SK-N-SH treated with all-trans-retinoic acid at 6 μM for 48 hours (cell line): ENCODE data around the gene MYRF.

Experiments used
- ATAC-seq: fragments of 200-7000 bp; cut with Tn5 transposase; 3 replicates; pipeline ENCODE4 v1.9.1; 2020; ENCODE audit warnings: mild to moderate bottlenecking, moderate library complexity
- CSDC2 ChIP-seq: fragments of 250-450 bp; sonication (Bioruptor Pico); IDR thresholded peaks from 2 replicates; pipeline ENCODE4 v1.5.0; 2020; ENCODE audit warnings: mild to moderate bottlenecking, moderate library complexity
- GLIS3 ChIP-seq: fragments of 250-450 bp; sonication (Bioruptor Pico); IDR thresholded peaks from 2 replicates; pipeline ENCODE4 v1.5.0; 2020; ENCODE audit warnings: mild to moderate bottlenecking, moderate library complexity
- ISL1 ChIP-seq: fragments of 250-450 bp; sonication (Bioruptor Pico); IDR thresholded peaks from 2 replicates; pipeline ENCODE4 v2.1.2; 2022; ENCODE audit warnings: mild to moderate bottlenecking, moderate library complexity
- PPARA ChIP-seq: fragments of 250-450 bp; sonication (Bioruptor Pico); IDR thresholded peaks from 2 replicates; pipeline ENCODE4 v1.5.0; 2020; ENCODE audit warnings: mild to moderate bottlenecking, borderline replicate concordance
- SNAI2 ChIP-seq: fragments of 250-450 bp; sonication (Bioruptor Pico); IDR thresholded peaks from 2 replicates; pipeline ENCODE4 v1.5.0; 2020; ENCODE audit warnings: mild to moderate bottlenecking, moderate library complexity
- ZFP3 ChIP-seq: fragments of 250-450 bp; sonication (Bioruptor Pico); IDR thresholded peaks from 2 replicates; pipeline ENCODE4 v1.5.0; 2020; ENCODE audit warnings: mild to moderate bottlenecking, moderate library complexity
- ZFP30 ChIP-seq: fragments of 450-650 bp; formaldehyde crosslinking; IDR thresholded peaks from 2 replicates; pipeline ENCODE4 v1.5.0; 2022; ENCODE audit warnings: mild to moderate bottlenecking, moderate library complexity
- ZNF8 ChIP-seq: fragments of 450-650 bp; formaldehyde crosslinking; IDR thresholded peaks from 2 replicates; pipeline ENCODE4 v1.5.0; 2020; ENCODE audit warnings: mild to moderate bottlenecking, moderate library complexity
- TF ChIP-seq, protein P1 (sequence below): fragments of 250-450 bp; sonication (Bioruptor Pico); IDR thresholded peaks from 2 replicates; pipeline ENCODE4 v1.5.0; 2020; ENCODE audit warnings: mild to moderate bottlenecking, moderate library complexity
- TF ChIP-seq, protein P2 (sequence below): fragments of 250-450 bp; sonication (Bioruptor Pico); IDR thresholded peaks from 2 replicates; pipeline ENCODE4 v1.8.0; 2021; ENCODE audit warnings: low read depth, mild to moderate bottlenecking, moderate library complexity, borderline replicate concordance
- TF ChIP-seq, protein P3 (sequence below): fragments of 250-450 bp; sonication (Bioruptor Pico); IDR thresholded peaks from 2 replicates; pipeline ENCODE4 v1.5.1; 2021; ENCODE audit warnings: mild to moderate bottlenecking, moderate library complexity

The MYRF gene

GRCh38 chr11:61777234-61778090, 25.0 kb downstream of the MYRF start (continued):
- TF ChIP-seq, protein P1, sequence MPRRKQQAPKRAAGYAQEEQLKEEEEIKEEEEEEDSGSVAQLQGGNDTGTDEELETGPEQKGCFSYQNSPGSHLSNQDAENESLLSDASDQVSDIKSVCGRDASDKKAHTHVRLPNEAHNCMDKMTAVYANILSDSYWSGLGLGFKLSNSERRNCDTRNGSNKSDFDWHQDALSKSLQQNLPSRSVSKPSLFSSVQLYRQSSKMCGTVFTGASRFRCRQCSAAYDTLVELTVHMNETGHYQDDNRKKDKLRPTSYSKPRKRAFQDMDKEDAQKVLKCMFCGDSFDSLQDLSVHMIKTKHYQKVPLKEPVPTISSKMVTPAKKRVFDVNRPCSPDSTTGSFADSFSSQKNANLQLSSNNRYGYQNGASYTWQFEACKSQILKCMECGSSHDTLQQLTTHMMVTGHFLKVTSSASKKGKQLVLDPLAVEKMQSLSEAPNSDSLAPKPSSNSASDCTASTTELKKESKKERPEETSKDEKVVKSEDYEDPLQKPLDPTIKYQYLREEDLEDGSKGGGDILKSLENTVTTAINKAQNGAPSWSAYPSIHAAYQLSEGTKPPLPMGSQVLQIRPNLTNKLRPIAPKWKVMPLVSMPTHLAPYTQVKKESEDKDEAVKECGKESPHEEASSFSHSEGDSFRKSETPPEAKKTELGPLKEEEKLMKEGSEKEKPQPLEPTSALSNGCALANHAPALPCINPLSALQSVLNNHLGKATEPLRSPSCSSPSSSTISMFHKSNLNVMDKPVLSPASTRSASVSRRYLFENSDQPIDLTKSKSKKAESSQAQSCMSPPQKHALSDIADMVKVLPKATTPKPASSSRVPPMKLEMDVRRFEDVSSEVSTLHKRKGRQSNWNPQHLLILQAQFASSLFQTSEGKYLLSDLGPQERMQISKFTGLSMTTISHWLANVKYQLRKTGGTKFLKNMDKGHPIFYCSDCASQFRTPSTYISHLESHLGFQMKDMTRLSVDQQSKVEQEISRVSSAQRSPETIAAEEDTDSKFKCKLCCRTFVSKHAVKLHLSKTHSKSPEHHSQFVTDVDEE (CRISPR knock-in tag): no peak
- TF ChIP-seq, protein P2, sequence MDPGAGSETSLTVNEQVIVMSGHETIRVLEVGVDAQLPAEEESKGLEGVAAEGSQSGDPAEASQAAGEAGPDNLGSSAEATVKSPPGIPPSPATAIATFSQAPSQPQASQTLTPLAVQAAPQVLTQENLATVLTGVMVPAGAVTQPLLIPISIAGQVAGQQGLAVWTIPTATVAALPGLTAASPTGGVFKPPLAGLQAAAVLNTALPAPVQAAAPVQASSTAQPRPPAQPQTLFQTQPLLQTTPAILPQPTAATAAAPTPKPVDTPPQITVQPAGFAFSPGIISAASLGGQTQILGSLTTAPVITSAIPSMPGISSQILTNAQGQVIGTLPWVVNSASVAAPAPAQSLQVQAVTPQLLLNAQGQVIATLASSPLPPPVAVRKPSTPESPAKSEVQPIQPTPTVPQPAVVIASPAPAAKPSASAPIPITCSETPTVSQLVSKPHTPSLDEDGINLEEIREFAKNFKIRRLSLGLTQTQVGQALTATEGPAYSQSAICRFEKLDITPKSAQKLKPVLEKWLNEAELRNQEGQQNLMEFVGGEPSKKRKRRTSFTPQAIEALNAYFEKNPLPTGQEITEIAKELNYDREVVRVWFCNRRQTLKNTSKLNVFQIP (CRISPR knock-in tag): no peak
- no peak for TF ChIP-seq CSDC2 (CRISPR knock-in tag)
- TF ChIP-seq, all 23 proteins: peak for 0

GRCh38 chr11:61778357-61778886, 26.0 kb downstream of the MYRF start:
- no peak for ATAC-seq

DNA sequence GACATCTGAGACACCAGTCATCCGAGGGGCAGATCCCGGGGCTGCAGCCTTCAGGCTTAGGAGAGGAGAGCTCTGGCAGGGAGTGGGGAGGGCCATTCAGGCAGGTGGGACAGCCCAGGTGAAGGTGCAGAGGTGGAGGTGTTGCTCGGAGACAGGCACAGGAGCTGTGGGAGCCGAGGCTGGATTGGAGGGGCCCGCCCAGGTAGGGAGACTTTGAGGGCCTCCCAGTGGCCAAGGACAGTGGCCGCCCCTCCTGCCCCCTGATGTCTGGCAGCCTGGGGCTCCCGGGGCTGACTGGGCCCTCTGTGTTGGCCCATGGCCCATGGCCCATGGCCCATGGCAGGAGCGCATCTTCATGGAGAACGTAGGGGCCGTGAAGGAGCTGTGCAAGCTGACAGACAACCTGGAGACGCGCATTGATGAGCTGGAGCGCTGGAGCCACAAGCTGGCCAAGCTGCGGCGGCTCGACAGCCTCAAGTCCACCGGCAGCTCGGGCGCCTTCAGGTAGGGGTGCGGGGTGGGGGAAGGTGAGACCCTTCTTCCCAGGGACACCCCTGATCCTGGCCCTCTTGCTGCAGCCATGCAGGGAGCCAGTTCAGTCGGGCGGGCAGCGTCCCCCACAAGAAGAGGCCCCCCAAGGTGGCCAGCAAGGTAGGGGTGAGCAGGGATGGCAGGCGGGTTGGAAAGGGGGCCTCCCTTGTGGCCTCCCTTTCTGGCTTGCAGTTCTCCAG, 26.6 kb downstream of the MYRF start:
- ATAC-seq: no peak
- TF ChIP-seq CSDC2 (CRISPR knock-in tag) (no peak), GLIS3 (CRISPR knock-in tag) (no peak)

More at GRCh38 chr11:61778357-61778886, 26.0 kb downstream of the MYRF start:
- no peak for TF ChIP-seq GLIS3 (CRISPR knock-in tag)
- no peak for TF ChIP-seq ZFP30
- TF ChIP-seq PPARA (CRISPR knock-in tag): no peak
- no peak for TF ChIP-seq SNAI2
- TF ChIP-seq, protein P1 (CRISPR knock-in tag): no peak
- TF ChIP-seq ISL1 (CRISPR knock-in tag): no peak
- no peak for TF ChIP-seq ZNF8 (CRISPR knock-in tag)
- TF ChIP-seq ZFP3 (CRISPR knock-in tag): no peak
- TF ChIP-seq, protein P2 (CRISPR knock-in tag): no peak
- TF ChIP-seq, protein P3, sequence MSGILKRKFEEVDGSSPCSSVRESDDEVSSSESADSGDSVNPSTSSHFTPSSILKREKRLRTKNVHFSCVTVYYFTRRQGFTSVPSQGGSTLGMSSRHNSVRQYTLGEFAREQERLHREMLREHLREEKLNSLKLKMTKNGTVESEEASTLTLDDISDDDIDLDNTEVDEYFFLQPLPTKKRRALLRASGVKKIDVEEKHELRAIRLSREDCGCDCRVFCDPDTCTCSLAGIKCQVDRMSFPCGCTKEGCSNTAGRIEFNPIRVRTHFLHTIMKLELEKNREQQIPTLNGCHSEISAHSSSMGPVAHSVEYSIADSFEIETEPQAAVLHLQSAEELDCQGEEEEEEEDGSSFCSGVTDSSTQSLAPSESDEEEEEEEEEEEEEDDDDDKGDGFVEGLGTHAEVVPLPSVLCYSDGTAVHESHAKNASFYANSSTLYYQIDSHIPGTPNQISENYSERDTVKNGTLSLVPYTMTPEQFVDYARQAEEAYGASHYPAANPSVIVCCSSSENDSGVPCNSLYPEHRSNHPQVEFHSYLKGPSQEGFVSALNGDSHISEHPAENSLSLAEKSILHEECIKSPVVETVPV (CRISPR knock-in tag): no peak
- TF ChIP-seq CSDC2 (CRISPR knock-in tag): no peak
